T-cell (primary cell): Measurements from ENCODE around the gene PPM1B. TPM values are rescaled to one million over a fixed set of nuclear protein-coding genes. Genes with fewer than 3 reads are reported as not detected.

Experiments used
- ATAC-seq, 4 experiments: fragments of 200-7000 bp in 3 of 4; fragments of 150-1000 bp in 1 of 4; cut with Tn5 transposase; replicated peaks in 1 of 4; 1 replicate in 3 of 4; 2 replicates in 1 of 4; pipeline ENCODE4 v1.10.0; 2021; ENCODE audit warnings: moderate library complexity in 3 of 4, mild to moderate bottlenecking in 2 of 4, moderate number of reproducible peaks in 1 of 4
- CTCF ChIA-PET, 2 donors: fragments of 300-600 bp; sonication (Branson Sonifier 250); formaldehyde crosslinking; loops; one replicate each; lab custom pipeline; 2022; ENCODE audit warnings: antibody characterized with exemption in 2 of 2; lab: Charles Lee
- POLR2A ChIA-PET, 2 donors: fragments of 300-600 bp; sonication (Branson Sonifier 250); formaldehyde crosslinking; loops; one replicate each; lab custom pipeline; 2022; ENCODE audit warnings: antibody characterized with exemption in 2 of 2; lab: Charles Lee
- DNase-seq, 35 experiments: peaks; one replicate each; pipeline versions ENCODE4 v3.0.0 to v3.0.0-alpha.2; 2013 to 2023
- H3K27ac ChIP-seq: one replicate; pipeline ENCODE4 v1.5.1; 2013; ENCODE audit warnings: low read length
- H3K27me3 ChIP-seq, 2 experiments: replicated peaks in 1 of 2; 1 replicate in 1 of 2; 2 replicates in 1 of 2; pipeline versions ENCODE4 v1.6.1 to v1.7.0; 2013; ENCODE audit warnings: low read length in 1 of 2, mixed read lengths in 1 of 2; ENCODE audit not compliant: control insufficient read depth in 2 of 2, insufficient read depth in 2 of 2; ENCODE audit errors: extremely low read depth in 1 of 2
- H3K36me3 ChIP-seq, 2 donors: 1 replicate in 1 of 2; 2 replicates in 1 of 2; pipeline versions ENCODE4 v1.6.1 to v1.7.0; 2013; ENCODE audit warnings: low read length in 1 of 2; ENCODE audit not compliant: control insufficient read depth in 2 of 2, insufficient read depth in 1 of 2; ENCODE audit errors: extremely low read depth in 1 of 2
- H3K4me1 ChIP-seq, 2 experiments: 1 replicate in 1 of 2; 2 replicates in 1 of 2; pipeline versions ENCODE4 v1.6.1 to v1.7.0; 2013; ENCODE audit warnings: low read length in 2 of 2, mixed read lengths in 1 of 2; ENCODE audit not compliant: insufficient read depth in 2 of 2, control insufficient read depth in 1 of 2; ENCODE audit errors: extremely low read depth in 1 of 2
- H3K4me3 ChIP-seq, 2 donors: 1 replicate in 1 of 2; 2 replicates in 1 of 2; pipeline versions ENCODE4 v1.5.1 to v1.7.0; 2013; ENCODE audit warnings: mild to moderate bottlenecking in 2 of 2, low read length in 1 of 2, moderate library complexity in 1 of 2; ENCODE audit not compliant: control insufficient read depth in 1 of 2; ENCODE audit errors: extremely low read depth in 1 of 2
- H3K9me3 ChIP-seq: 2 replicates; pipeline ENCODE4 v1.7.0; 2013
- H3K27ac Mint-ChIP-seq, 2 donors: one replicate each; pipeline ENCODE4 v1.8.0; 2020 to 2021; ENCODE audit warnings: mild to moderate bottlenecking in 2 of 2, mixed read lengths in 2 of 2
- H3K27me3 Mint-ChIP-seq, 2 donors: one replicate each; pipeline ENCODE4 v1.8.0; 2021 to 2022; ENCODE audit warnings: mixed read lengths in 2 of 2
- H3K36me3 Mint-ChIP-seq: one replicate; pipeline ENCODE4 v1.8.0; 2021; ENCODE audit warnings: mixed read lengths
- H3K4me1 Mint-ChIP-seq, 3 donors: one replicate each; pipeline ENCODE4 v1.8.0; 2020 to 2022; ENCODE audit warnings: mixed read lengths in 3 of 3, mild to moderate bottlenecking in 1 of 3
- H3K4me3 Mint-ChIP-seq, 3 donors: one replicate each; pipeline ENCODE4 v1.8.0; 2020 to 2022; ENCODE audit warnings: mild to moderate bottlenecking in 3 of 3, mixed read lengths in 3 of 3, moderate library complexity in 3 of 3
- H3K9me3 Mint-ChIP-seq, 3 donors: one replicate each; pipeline ENCODE4 v1.8.0; 2020 to 2022; ENCODE audit warnings: mixed read lengths in 3 of 3
- WGBS: methylation state at CpG from one replicate; pipeline ENCODE4 v1.1.5; 2013; ENCODE audit warnings: missing lambda C conversion rate; ENCODE audit not compliant: insufficient coverage; 5-methylcytosine and 5-hydroxymethylcytosine counted together
- total RNA-seq, 35 experiments: library from RNA in 6 of 35; stranded (reverse) in 6 of 35; fragments of 120-200 nt in 1 of 35; gene quantifications; one replicate each; pipeline versions ENCODE4 v1.2.1 to v1.2.4 and lab custom pipeline; 2013 to 2026

PPM1B gene
- total RNA-seq, 5 donors from 2014 or later (not counting 1 experiment from before 2014, with no cell fraction given): 58.9 to 78.7 (median 70.3) TPM

- no peak overlapping the region for H3K4me3 ChIP-seq
- no peak for ATAC-seq
- H3K9me3 Mint-ChIP-seq: no peaks in the 10 kb centered on the region
- DNase-seq: no peak
- no peak overlapping the region for H3K27ac Mint-ChIP-seq
- H3K4me1 Mint-ChIP-seq: no peaks in the 10 kb centered on the region
- no peaks in the 10 kb centered on the region for H3K36me3 ChIP-seq
- 63% methylated on average over 1 of the region's 2 CpGs for WGBS
- H3K4me3 Mint-ChIP-seq: no peak overlapping the region
- CTCF ChIA-PET: no interaction called here
- H3K27me3 Mint-ChIP-seq: no peaks in the 10 kb centered on the region
- H3K9me3 ChIP-seq: no peaks in the 10 kb centered on the region
- H3K27ac ChIP-seq: no peak overlapping the region
- H3K4me1 ChIP-seq: no peaks in the 10 kb centered on the region
- POLR2A ChIA-PET: no interaction called here
- H3K36me3 Mint-ChIP-seq: no peaks in the 10 kb centered on the region
- peaks cover 0 to 3% of the 10 kb centered on the region in 2 experiments for H3K27me3 ChIP-seq
Measured at GRCh38 chr2:44275927-44276303, 107.2 kb downstream of the PPM1B start.

- H3K9me3 Mint-ChIP-seq: no peaks in the 10 kb centered on the region
- Histone ChIP-seq H3K27me3 (peaks cover 0 to 3% of the 10 kb centered on the region in 2 experiments), H3K4me1 (no peaks in the 10 kb centered on the region), H3K9me3 (no peaks in the 10 kb centered on the region), H3K27ac (no peak overlapping the region), H3K36me3 (no peaks in the 10 kb centered on the region), H3K4me3 (no peak overlapping the region)
- H3K4me1 Mint-ChIP-seq: no peaks in the 10 kb centered on the region
- H3K36me3 Mint-ChIP-seq: no peaks in the 10 kb centered on the region
- no peaks in the 10 kb centered on the region for H3K27me3 Mint-ChIP-seq
- ChIA-PET CTCF (no interaction called here), POLR2A (no interaction called here)
- no peak for DNase-seq
- no peak overlapping the region for H3K4me3 Mint-ChIP-seq
- ATAC-seq: no peak
- WGBS: 55% methylated on average over 1 of the region's 1 CpG
- H3K27ac Mint-ChIP-seq: no peak overlapping the region
Measured at GRCh38 chr2:44277541-44277940, 108.9 kb downstream of the PPM1B start.

GRCh38 chr2:44280869-44281268, 112.2 kb downstream of the PPM1B start:
- no peaks in the 10 kb centered on the region for H3K9me3 Mint-ChIP-seq
- WGBS: 100% methylated on average over 1 of the region's 1 CpG
- CTCF ChIA-PET: no interaction called here

More at GRCh38 chr2:44280869-44281268, 112.2 kb downstream of the PPM1B start:
- POLR2A ChIA-PET: no interaction called here
- H3K36me3 ChIP-seq: no peaks in the 10 kb centered on the region
- no peaks in the 10 kb centered on the region for H3K27me3 Mint-ChIP-seq
- H3K9me3 ChIP-seq: no peaks in the 10 kb centered on the region
- H3K27ac ChIP-seq: no peak overlapping the region
- no peaks in the 10 kb centered on the region for H3K4me1 ChIP-seq
- no peak overlapping the region for H3K4me3 Mint-ChIP-seq
- no peak overlapping the region for H3K4me3 ChIP-seq
- no peaks in the 10 kb centered on the region for H3K4me1 Mint-ChIP-seq
- ATAC-seq: no peak
- no peak overlapping the region for H3K27ac Mint-ChIP-seq
- H3K36me3 Mint-ChIP-seq: no peaks in the 10 kb centered on the region
- peaks cover 0 to 6% of the 10 kb centered on the region in 2 experiments for H3K27me3 ChIP-seq
- no peak for DNase-seq

Other genes starting within 250 kb of the PPM1B start
- gene LRPPRC, start 172.9 kb upstream of the PPM1B start, total RNA-seq: 10 to 100 TPM; 53.8 to 66.4 (median 59.5) TPM
- 1 to 10 TPM in 1 of 5 donors, under 1 TPM in 4; 0.26 to 1.4 (median 0.60) TPM for gene SLC3A1, start 106.6 kb downstream of the PPM1B start, total RNA-seq
- 10 to 100 TPM; 27.7 to 33.3 (median 30.7) TPM for gene PREPL, start 192.6 kb downstream of the PPM1B start, total RNA-seq
- 10 to 100 TPM; 11.9 to 20.2 (median 16.5) TPM for gene CAMKMT, start 193.1 kb downstream of the PPM1B start, total RNA-seq